Neutrophil (primary cell): ENCODE data around the gene RAB6A.

Experiments
- H3K27ac ChIP-seq: fragments of 200-600 bp; sonication (generic); 2 replicates; pipeline ENCODE4 v1.5.1; 2016; ENCODE audit warnings: mild to moderate bottlenecking, moderate library complexity
- H3K27me3 ChIP-seq: fragments of 200-600 bp; sonication (generic); 2 replicates; pipeline ENCODE4 v1.6.0; 2016; ENCODE audit warnings: mild to moderate bottlenecking
- H3K36me3 ChIP-seq: fragments of 200-600 bp; sonication (generic); 2 replicates; pipeline ENCODE4 v1.5.1; 2017
- H3K4me1 ChIP-seq, 2 experiments: fragments of 200-600 bp in 1 of 2; sonication (generic) in 1 of 2; 1 replicate in 1 of 2; 2 replicates in 1 of 2; pipeline versions ENCODE4 v1.5.1 to v1.6.1; 2013 to 2016; ENCODE audit warnings: low read depth in 1 of 2, low read length in 1 of 2, mild to moderate bottlenecking in 1 of 2, moderate library complexity in 1 of 2; ENCODE audit not compliant: control insufficient read depth in 1 of 2, insufficient read depth in 1 of 2
- H3K4me3 ChIP-seq, 2 experiments: fragments of 200-600 bp in 1 of 2; sonication (generic) in 1 of 2; 1 replicate in 1 of 2; 2 replicates in 1 of 2; pipeline ENCODE4 v1.5.1; 2013 to 2016; ENCODE audit warnings: low read depth in 1 of 2, low read length in 1 of 2, mild to moderate bottlenecking in 1 of 2, moderate library complexity in 1 of 2
- H3K9me3 ChIP-seq: fragments of 200-600 bp; sonication (generic); 2 replicates; pipeline ENCODE4 v1.5.1; 2016
- CTCF ChIP-seq: fragments of 200-600 bp; sonication (generic); IDR thresholded peaks from 2 replicates; pipeline ENCODE4 v1.5.1; 2016; ENCODE audit warnings: antibody characterized with exemption

Gene RAB6A

GRCh38 chr11:73716153-73717056 lies 44.5 kb downstream of the RAB6A start:
- TF ChIP-seq CTCF: no peak
- no peaks in the 10 kb centered on the region for H3K27me3 ChIP-seq
- H3K4me1 ChIP-seq: peaks cover 6% of the 10 kb centered on the region in 2 experiments
- peaks cover 36% of the 10 kb centered on the region for H3K36me3 ChIP-seq
- H3K27ac ChIP-seq: peak overlapping the region; percentile 52
- H3K4me3 ChIP-seq: no peak overlapping the region
- H3K9me3 ChIP-seq: no peaks in the 10 kb centered on the region

GRCh38 chr11:73715541-73715940 lies 45.3 kb downstream of the RAB6A start:
- no peak for TF ChIP-seq CTCF
- Histone ChIP-seq H3K9me3 (no peaks in the 10 kb centered on the region), H3K36me3 (peaks cover 43% of the 10 kb centered on the region), H3K4me1 (peaks cover 6% of the 10 kb centered on the region in 2 experiments), H3K4me3 (no peak overlapping the region), H3K27me3 (no peaks in the 10 kb centered on the region), H3K27ac (peak overlapping the region; percentile 52)

- peaks cover 2% of the 10 kb centered on the region in 2 experiments for H3K4me1 ChIP-seq
- no peaks in the 10 kb centered on the region for H3K27me3 ChIP-seq
- H3K36me3 ChIP-seq: peaks cover 40% of the 10 kb centered on the region
- no peak overlapping the region for H3K27ac ChIP-seq
- H3K4me3 ChIP-seq: no peak overlapping the region
- H3K9me3 ChIP-seq: no peaks in the 10 kb centered on the region
- no peak for TF ChIP-seq CTCF
Observed at GRCh38 chr11:73710964-73711363, 49.9 kb downstream of the RAB6A start.

DNA sequence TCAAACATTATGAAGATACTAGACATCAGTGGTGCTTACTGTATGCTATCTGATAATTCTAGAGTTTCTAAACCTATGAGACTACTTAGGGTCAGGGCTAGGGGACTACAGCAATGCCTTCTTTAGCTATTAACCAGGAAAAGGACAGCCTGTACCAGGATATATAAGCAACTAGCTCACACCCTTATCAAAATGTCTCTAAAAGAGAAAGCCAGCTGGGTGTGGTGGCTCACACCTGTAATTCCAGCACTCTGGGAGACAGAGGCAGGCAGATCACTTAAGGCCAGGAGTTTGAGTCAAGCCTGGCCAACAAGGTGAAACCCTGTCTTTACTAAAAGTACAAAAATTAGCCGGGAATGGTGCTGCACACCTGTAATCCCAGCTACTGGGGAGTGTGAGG lies 55.8 kb downstream of the RAB6A start:
- Histone ChIP-seq H3K9me3 (no peaks in the 10 kb centered on the region), H3K4me3 (no peak overlapping the region), H3K27me3 (no peaks in the 10 kb centered on the region), H3K36me3 (peaks cover 62% of the 10 kb centered on the region), H3K27ac (no peak overlapping the region), H3K4me1 (no peaks in the 10 kb centered on the region)
- TF ChIP-seq CTCF: no peak

DNA sequence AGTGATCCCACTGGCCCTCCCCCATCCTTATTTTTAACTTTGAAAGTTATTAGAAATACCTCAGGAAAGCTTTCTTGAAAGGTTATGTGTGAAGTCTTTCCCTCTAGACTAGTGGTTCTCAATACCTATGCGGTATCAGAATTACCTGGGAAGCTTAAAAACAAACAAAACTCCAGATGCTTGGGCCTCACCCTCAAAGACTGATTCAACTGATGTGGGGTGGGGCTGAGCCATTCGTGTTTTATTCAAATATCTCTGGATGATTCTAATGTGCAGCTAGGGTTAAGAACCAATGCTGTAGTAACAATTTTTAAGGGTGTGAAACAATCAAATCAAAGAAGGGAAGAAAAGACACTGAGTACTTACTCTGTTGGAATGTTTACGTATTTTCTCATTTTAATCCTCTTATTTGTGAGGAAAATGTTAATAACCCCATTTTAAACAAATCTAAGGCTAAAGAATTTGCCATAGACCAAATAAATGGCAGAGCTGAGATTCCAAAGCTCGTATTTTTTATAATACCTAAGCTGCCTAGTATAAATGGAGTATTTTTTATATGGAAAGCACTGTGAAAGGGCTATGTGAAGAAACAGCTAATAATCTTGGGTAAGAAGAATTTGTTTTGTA lies 66.9 kb downstream of the RAB6A start:
- Histone ChIP-seq H3K27ac (no peak overlapping the region), H3K4me1 (no peaks in the 10 kb centered on the region), H3K36me3 (peaks cover 26% of the 10 kb centered on the region), H3K27me3 (no peaks in the 10 kb centered on the region), H3K9me3 (no peaks in the 10 kb centered on the region), H3K4me3 (no peak overlapping the region)
- TF ChIP-seq CTCF: no peak
